Measurements from ENCODE around the gene F2RL3. TPM values are rescaled to one million over a fixed set of nuclear protein-coding genes. Genes with fewer than 3 reads are reported as not detected.
A peak's percentile ranks its signal among the peaks of the same experiment; 100 is the strongest.

The F2RL3 gene
- total and polyA plus RNA-seq, 2 of the 8 experiments (the other 6 are each of a cell fraction or from before 2014, with no cell fraction given) = not detected

DNA sequence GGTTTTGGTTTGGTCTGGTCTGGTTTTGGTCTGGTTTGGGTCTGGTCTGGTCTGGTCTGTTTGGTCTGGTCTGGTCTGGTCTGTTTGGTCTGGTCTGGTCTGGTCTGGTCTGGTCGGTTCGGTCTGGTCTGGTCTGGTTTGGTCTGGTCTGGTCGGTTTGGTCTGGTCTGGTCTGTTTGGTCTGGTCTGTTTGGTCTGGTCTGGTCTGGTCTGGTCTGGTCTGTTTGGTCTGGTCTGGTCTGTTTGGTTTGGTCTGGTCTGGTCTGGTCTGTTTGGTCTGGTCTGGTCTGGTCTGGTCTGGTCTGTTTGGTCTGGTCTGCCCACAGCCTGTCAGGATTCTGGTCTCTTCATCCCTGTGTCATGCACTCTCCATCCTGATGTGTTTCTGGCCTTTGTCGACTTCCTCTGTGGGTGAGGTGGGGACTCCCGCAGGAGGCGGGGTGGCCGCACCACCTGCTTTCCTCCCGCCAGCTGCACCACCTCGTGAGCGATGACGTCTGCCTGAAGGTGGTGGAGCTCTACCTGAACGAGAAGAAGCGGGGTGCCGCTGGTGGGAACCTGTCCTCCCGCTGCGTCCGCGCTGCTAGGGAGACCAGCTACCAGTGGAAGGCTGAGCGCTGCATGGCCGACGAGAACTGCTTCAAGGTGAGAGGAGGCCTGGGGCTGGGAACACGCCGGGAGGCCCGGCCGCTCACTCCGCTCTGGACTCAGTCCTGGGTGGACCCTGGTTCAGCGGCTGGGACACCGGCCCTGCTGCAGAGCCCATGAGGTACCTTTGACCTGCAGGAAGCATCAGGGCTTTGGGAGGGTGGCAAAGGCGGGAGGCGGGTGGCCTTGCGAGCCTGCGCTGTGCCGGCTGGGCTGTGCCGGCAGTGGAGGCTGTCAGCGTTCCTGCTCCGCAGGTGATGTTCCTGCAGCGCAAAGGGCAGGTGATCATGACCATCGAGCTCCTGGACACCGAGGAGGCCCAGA, 12.9 kb upstream of the F2RL3 start:
- Histone ChIP-seq H3K4me1 (replicated peaks in 1 of 4; ENCODE audit: control insufficient read depth in 3 of 4, insufficient read depth in 4 of 4, low read length in 3 of 4) (no peaks in the 10 kb centered on the region; a peak in 2 of 7 replicates), H2AFZ (ENCODE audit: low read length) (no peak overlapping the region), H2AK5ac (ENCODE audit: low read depth, low read length) (peak overlapping the region; percentile 53; the same call in 1 of the 2 replicates), H3K9ac (replicated peaks in 1 of 4; ENCODE audit: extremely low read depth in 1 of 4, low read depth in 3 of 4, low read length in 3 of 4) (no peak overlapping the region), H3K56ac (replicated peaks; ENCODE audit: insufficient read length, low read depth, low read length) (no peak overlapping the region), H3K79me2 (ENCODE audit: control insufficient read depth in 1 of 2, insufficient read depth in 2 of 2, low read length in 2 of 2) (peaks cover 0 to 16% of the 10 kb centered on the region in 2 experiments; a peak in 2 of 4 replicates), H4K5ac (ENCODE audit: insufficient read length, low read depth, low read length) (no peak overlapping the region), H3K9me3 (ENCODE audit: insufficient read depth in 2 of 2, low read depth in 1 of 2, low read length in 1 of 2) (peaks cover 0 to 5% of the 10 kb centered on the region in 2 experiments; a peak in 2 of 4 replicates), H3K4ac (replicated peaks; ENCODE audit: insufficient read length, low read depth, low read length) (no peak overlapping the region), H3K4me3 (ENCODE audit: extremely low read depth in 1 of 4, insufficient read depth in 2 of 4, low read depth in 3 of 4, low read length in 4 of 4) (no peak overlapping the region), H3K14ac (ENCODE audit: insufficient read length) (no peak overlapping the region), H3K36me3 (ENCODE audit: control insufficient read depth in 2 of 4, insufficient read depth in 4 of 4, low read length in 3 of 4) (peaks cover 15 to 57% (median 46%) of the 10 kb centered on the region in 4 experiments), H3K79me1 (ENCODE audit: low read depth, low read length) (peaks cover 13% of the 10 kb centered on the region; the same call in 1 of the 2 replicates), H2BK5ac (ENCODE audit: low read depth, low read length) (no peak overlapping the region; the same call in 1 of the 2 replicates), H3K27ac (ENCODE audit: low read depth, low read length) (no peak overlapping the region; the same call in 1 of the 2 replicates), H2BK15ac (ENCODE audit: low read length) (no peak overlapping the region), H4K8ac (ENCODE audit: extremely low read depth, insufficient read depth, low read length) (no peak overlapping the region), H2BK120ac (replicated peaks; ENCODE audit: low read depth, low read length) (no peak overlapping the region), H3K23me2 (ENCODE audit: low read depth, low read length) (peaks cover 6% of the 10 kb centered on the region; the same call in 1 of the 2 replicates), H4K91ac (replicated peaks; ENCODE audit: insufficient read length, low read length) (no peak overlapping the region), H2BK12ac (ENCODE audit: low read depth, low read length) (no peak overlapping the region), H3K23ac (ENCODE audit: insufficient read length) (no peak overlapping the region), H4K20me1 (replicated peaks in 1 of 2; ENCODE audit: control insufficient read depth in 1 of 2, insufficient read depth in 2 of 2, low read length in 2 of 2) (peaks cover 0 to 11% of the 10 kb centered on the region in 2 experiments), H3K18ac (ENCODE audit: extremely low read depth, low read length) (no peak overlapping the region), H2BK20ac (ENCODE audit: low read length) (no peak overlapping the region), H3K27me3 (replicated peaks in 1 of 4; ENCODE audit: control insufficient read depth in 3 of 4, extremely low read depth in 1 of 4, insufficient read depth in 3 of 4, low read length in 3 of 4) (no peaks in the 10 kb centered on the region), H3K4me2 (ENCODE audit: insufficient read depth in 1 of 2, low read depth in 2 of 2, low read length in 2 of 2) (no peak overlapping the region)
- CTCF ChIA-PET (ENCODE audit: partially characterized antibody) = interaction anchor here (1.9 kb wide), 1 partner anchor 39 kb away, joined by 6 read pairs; no protein-coding TSS in a partner anchor
- DNase-seq (ENCODE audit: low read depth in 1 of 2, low spot score in 2 of 2) (no peak), FAIRE-seq (no peak)
- no peak for TF ChIP-seq CTBP2 (IDR thresholded peaks at IDR 0.05; ENCODE audit: borderline replicate concordance, insufficient read depth, insufficient read length, low read length)
- TF ChIP-seq, protein P1, sequence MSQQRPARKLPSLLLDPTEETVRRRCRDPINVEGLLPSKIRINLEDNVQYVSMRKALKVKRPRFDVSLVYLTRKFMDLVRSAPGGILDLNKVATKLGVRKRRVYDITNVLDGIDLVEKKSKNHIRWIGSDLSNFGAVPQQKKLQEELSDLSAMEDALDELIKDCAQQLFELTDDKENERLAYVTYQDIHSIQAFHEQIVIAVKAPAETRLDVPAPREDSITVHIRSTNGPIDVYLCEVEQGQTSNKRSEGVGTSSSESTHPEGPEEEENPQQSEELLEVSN (IDR thresholded peaks at IDR 0.05) = 0 out of 2 replicates have a peak, but pooled peaks have one; percentile 15
- 95% methylated on average over 18 of the region's 39 CpGs; no CpG with 5 or more reads in 1 of the 2 experiments for WGBS, 2 experiments (ENCODE audit: extremely low coverage in 1 of 2, insufficient coverage in 1 of 2, insufficient read length in 1 of 2, insufficient replicate concordance in 2 of 2, low coverage in 1 of 2, low lambda C conversion rate in 2 of 2, missing lambda C conversion rate in 1 of 2)
- POLR2A ChIA-PET (ENCODE audit: partially characterized antibody) = interaction anchor here (1.0 kb wide), 1 partner anchor 68 kb away, joined by 4 read pairs; no protein-coding TSS in a partner anchor

All from H1 (cell line).